OCI-LY1 (cell line): ENCODE results near the gene ARHGAP10.

Experiments used
- H2AFZ ChIP-seq: fragments of 200-600 bp; sonication (generic), shearing (Covaris generic); 2 replicates; pipeline ENCODE4 v1.6.0; 2014; ENCODE audit warnings: antibody characterized with exemption, mild to moderate bottlenecking, low read length
- H3F3A ChIP-seq: fragments of 200-600 bp; sonication (generic), shearing (Covaris generic); 2 replicates; pipeline ENCODE4 v1.6.0; 2014; ENCODE audit warnings: mild to moderate bottlenecking, antibody characterized with exemption, low read length, moderate library complexity; ENCODE audit not compliant: insufficient read depth
- H3K27ac ChIP-seq: fragments of 200-600 bp; sonication (generic); 2 replicates; pipeline ENCODE4 v1.5.1; 2014; ENCODE audit warnings: low read length, mixed run types, mild to moderate bottlenecking, low read depth; ENCODE audit not compliant: poor library complexity, severe bottlenecking
- H3K27me3 ChIP-seq: fragments of 200-600 bp; sonication (generic); 2 replicates; pipeline ENCODE4 v1.6.0; 2014; ENCODE audit warnings: antibody characterized with exemption, mild to moderate bottlenecking, low read length, moderate library complexity; ENCODE audit not compliant: insufficient read depth
- H3K36me3 ChIP-seq: fragments of 200-600 bp; sonication (generic); 2 replicates; pipeline ENCODE4 v1.6.1; 2014; ENCODE audit warnings: mild to moderate bottlenecking, antibody characterized with exemption, low read length, moderate library complexity, mixed read lengths; ENCODE audit not compliant: insufficient read depth
- H3K4me1 ChIP-seq: fragments of 200-600 bp; sonication (generic); 2 replicates; pipeline ENCODE4 v1.5.1; 2014; ENCODE audit warnings: mild to moderate bottlenecking, low read length, moderate library complexity; ENCODE audit not compliant: insufficient read depth, severe bottlenecking
- H3K4me2 ChIP-seq: fragments of 200-600 bp; sonication (generic), shearing (Covaris generic); 2 replicates; pipeline ENCODE4 v1.6.1; 2014; ENCODE audit warnings: low read length
- H3K4me3 ChIP-seq: fragments of 200-600 bp; sonication (generic); 2 replicates; pipeline ENCODE4 v1.5.1; 2014; ENCODE audit warnings: low read length, low read depth, mild to moderate bottlenecking, mixed read lengths; ENCODE audit not compliant: poor library complexity, severe bottlenecking
- H3K79me2 ChIP-seq: fragments of 200-600 bp; shearing (Covaris generic); 2 replicates; pipeline ENCODE4 v1.6.1; 2016; ENCODE audit warnings: mixed run types, low read length, mixed read lengths; ENCODE audit not compliant: insufficient read depth
- H3K9ac ChIP-seq: fragments of 200-600 bp; sonication (generic), shearing (Covaris generic); 2 replicates; pipeline ENCODE4 v1.6.1; 2014; ENCODE audit warnings: mild to moderate bottlenecking, low read length, mixed read lengths
- H3K9me2 ChIP-seq: fragments of 200-600 bp; sonication (generic), shearing (Covaris generic); 2 replicates; pipeline ENCODE4 v1.6.1; 2014; ENCODE audit warnings: low read depth, mild to moderate bottlenecking, low read length, mixed read lengths
- H3K9me3 ChIP-seq: fragments of 200-600 bp; shearing (Covaris generic); 2 replicates; pipeline ENCODE4 v1.6.1; 2014; ENCODE audit warnings: low read length, mixed read lengths
- H4K20me1 ChIP-seq: fragments of 200-600 bp; sonication (generic), shearing (Covaris generic); 2 replicates; pipeline ENCODE4 v1.6.0; 2016; ENCODE audit warnings: mild to moderate bottlenecking, low read length; ENCODE audit not compliant: insufficient read depth
- CTCF ChIP-seq: fragments of 200-600 bp; sonication (generic), shearing (Covaris generic); IDR thresholded peaks from 2 replicates; pipeline ENCODE4 v1.5.1; 2017; ENCODE audit warnings: mild to moderate bottlenecking, antibody characterized with exemption, low read length, moderate library complexity, mixed read lengths
- EZH2 ChIP-seq: fragments of 200-600 bp; sonication (generic), shearing (Covaris generic); IDR thresholded peaks from 2 replicates; pipeline ENCODE4 v1.8.0; 2017; ENCODE audit warnings: borderline replicate concordance, mixed run types, mild to moderate bottlenecking, antibody characterized with exemption, low read length, moderate library complexity, mixed read lengths

The ARHGAP10 gene

DNA sequence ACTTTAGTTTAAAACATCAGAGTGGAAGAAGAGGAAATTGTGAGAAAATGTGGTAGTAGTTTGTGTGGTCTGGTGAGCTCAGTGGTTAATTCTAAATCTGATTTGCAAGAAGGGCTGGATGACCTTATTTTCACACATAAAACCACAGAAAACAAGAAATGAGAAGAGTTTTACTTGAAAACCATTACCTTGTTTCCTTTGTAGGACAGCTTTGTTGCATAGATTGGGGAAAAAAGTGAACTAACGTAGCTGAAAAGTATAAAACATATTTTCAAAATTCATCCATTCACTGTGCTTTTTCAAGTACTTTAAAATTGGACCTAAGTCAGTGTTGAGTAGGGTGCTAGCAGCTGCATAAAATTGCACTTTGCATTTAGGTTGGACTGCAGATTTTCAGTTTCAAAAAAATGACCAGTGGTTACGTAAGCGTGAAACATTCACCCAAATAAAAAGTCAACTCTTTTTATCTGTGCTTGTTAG is 211.3 kb downstream of the ARHGAP10 start:
- Histone ChIP-seq H3K27ac (peak overlapping the region; percentile 36), H3K4me1 (peaks cover 33% of the 10 kb centered on the region), H3K9me2 (no peaks in the 10 kb centered on the region), H3K79me2 (no peaks in the 10 kb centered on the region), H4K20me1 (no peaks in the 10 kb centered on the region), H3K4me2 (no peak overlapping the region; the same call in 1 of the 2 replicates), H3K4me3 (no peak overlapping the region), H3K36me3 (no peaks in the 10 kb centered on the region), H3F3A (no peaks in the 10 kb centered on the region), H3K27me3 (no peaks in the 10 kb centered on the region), H2AFZ (no peak overlapping the region), H3K9ac (no peak overlapping the region), H3K9me3 (no peaks in the 10 kb centered on the region)
- no peak for TF ChIP-seq EZH2
- no peak for TF ChIP-seq CTCF

- H3K27ac ChIP-seq, result no peak overlapping the region
- H3K9me3 ChIP-seq, result no peaks in the 10 kb centered on the region
- no peak overlapping the region for H3K4me2 ChIP-seq
- H3K79me2 ChIP-seq, result no peaks in the 10 kb centered on the region
- H3K36me3 ChIP-seq, result no peaks in the 10 kb centered on the region
- TF ChIP-seq CTCF, result no peak
- no peak for TF ChIP-seq EZH2
- H3K4me1 ChIP-seq, result peaks cover 33% of the 10 kb centered on the region
- H2AFZ ChIP-seq, result no peak overlapping the region
- no peaks in the 10 kb centered on the region for H3F3A ChIP-seq
- no peak overlapping the region for H3K4me3 ChIP-seq
- no peaks in the 10 kb centered on the region for H3K27me3 ChIP-seq
- no peaks in the 10 kb centered on the region for H4K20me1 ChIP-seq
- no peak overlapping the region for H3K9ac ChIP-seq
- no peaks in the 10 kb centered on the region for H3K9me2 ChIP-seq
Observed at GRCh38 chr4:147944249-147944648, 212.4 kb downstream of the ARHGAP10 start.

DNA sequence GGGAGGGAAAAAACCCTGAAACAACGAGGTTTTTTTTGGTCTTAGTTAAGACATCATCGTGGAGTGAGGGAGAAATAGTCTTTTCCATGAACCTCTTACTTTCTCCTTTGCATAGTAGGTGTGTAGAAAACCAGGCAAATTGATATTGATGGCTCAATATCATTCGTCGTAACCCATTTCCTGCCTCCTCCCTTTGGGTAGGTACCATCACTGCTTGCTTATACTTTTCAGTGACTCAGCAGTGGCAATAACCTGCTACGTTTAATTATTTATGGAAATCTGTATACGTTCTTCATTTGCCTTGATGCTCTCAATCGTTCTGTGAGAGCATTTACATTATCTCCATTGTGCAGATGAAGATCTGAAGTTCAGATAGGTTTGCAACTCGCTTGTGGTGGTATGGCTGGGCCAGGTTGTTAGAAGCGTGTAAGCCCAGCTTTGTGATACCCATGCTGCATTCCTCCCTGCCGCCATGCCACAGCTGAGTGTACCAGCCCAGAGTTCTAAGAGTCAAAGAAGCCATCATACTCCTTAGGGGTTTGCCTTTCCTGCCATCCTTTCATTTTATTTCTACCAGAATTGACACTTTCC is 212.9 kb downstream of the ARHGAP10 start:
- Histone ChIP-seq H2AFZ (no peak overlapping the region), H3K4me1 (peaks cover 33% of the 10 kb centered on the region), H3K27ac (no peak overlapping the region), H3K36me3 (no peaks in the 10 kb centered on the region), H3K9me3 (no peaks in the 10 kb centered on the region), H3K9ac (no peak overlapping the region), H3K4me2 (no peak overlapping the region), H3K9me2 (no peaks in the 10 kb centered on the region), H4K20me1 (no peaks in the 10 kb centered on the region), H3F3A (no peaks in the 10 kb centered on the region), H3K27me3 (no peaks in the 10 kb centered on the region), H3K4me3 (no peak overlapping the region), H3K79me2 (no peaks in the 10 kb centered on the region)
- no peak for TF ChIP-seq CTCF
- TF ChIP-seq EZH2, result no peak
